Measurements from ENCODE around the gene PKDREJ.

The PKDREJ gene

GRCh38 chr22:46224044-46224897 is 38.9 kb downstream of the PKDREJ start:
- H3K36me3 ChIP-seq (ENCODE audit: insufficient read depth, low read length) = no peaks in the 10 kb centered on the region
- H3K9me3 ChIP-seq (ENCODE audit: control insufficient read depth, insufficient read depth, low read length) = no peaks in the 10 kb centered on the region
- H3K4me1 ChIP-seq (ENCODE audit: insufficient read depth, low read length) = no peaks in the 10 kb centered on the region
- no peak overlapping the region for H3K9ac ChIP-seq (ENCODE audit: low read depth, low read length)

GRCh38 chr22:46220921-46221320 is 42.2 kb downstream of the PKDREJ start:
- H3K9me3 ChIP-seq (ENCODE audit: control insufficient read depth, insufficient read depth, low read length) = no peaks in the 10 kb centered on the region
- no peaks in the 10 kb centered on the region for H3K36me3 ChIP-seq (ENCODE audit: insufficient read depth, low read length)
- no peak overlapping the region for H3K9ac ChIP-seq (ENCODE audit: low read depth, low read length)
- no peaks in the 10 kb centered on the region for H3K4me1 ChIP-seq (ENCODE audit: insufficient read depth, low read length)

- Histone ChIP-seq H3K4me1 (ENCODE audit: insufficient read depth, low read length) (no peaks in the 10 kb centered on the region), H3K9ac (ENCODE audit: low read depth, low read length) (no peak overlapping the region)
Measured at GRCh38 chr22:46219636-46220035, 43.5 kb downstream of the PKDREJ start.

GRCh38 chr22:46214616-46215015 is 48.5 kb downstream of the PKDREJ start:
- no peaks in the 10 kb centered on the region for H3K9me3 ChIP-seq (ENCODE audit: control insufficient read depth, insufficient read depth, low read length)
- H3K36me3 ChIP-seq (ENCODE audit: insufficient read depth, low read length) = no peaks in the 10 kb centered on the region
- no peaks in the 10 kb centered on the region for H3K4me1 ChIP-seq (ENCODE audit: insufficient read depth, low read length)
- H3K9ac ChIP-seq (ENCODE audit: low read depth, low read length) = no peak overlapping the region

More at GRCh38 chr22:46219636-46220035, 43.5 kb downstream of the PKDREJ start:
- Histone ChIP-seq H3K9me3 (ENCODE audit: control insufficient read depth, insufficient read depth, low read length) (no peaks in the 10 kb centered on the region), H3K36me3 (ENCODE audit: insufficient read depth, low read length) (no peaks in the 10 kb centered on the region)

GRCh38 chr22:46214149-46214548 is 49.0 kb downstream of the PKDREJ start:
- no peak overlapping the region for H3K9ac ChIP-seq (ENCODE audit: low read depth, low read length)
- no peaks in the 10 kb centered on the region; the same call in 1 of the 2 replicates for H3K9me3 ChIP-seq (ENCODE audit: control insufficient read depth, insufficient read depth, low read length)

GRCh38 chr22:46213052-46213451 is 50.1 kb downstream of the PKDREJ start:
- H3K36me3 ChIP-seq (ENCODE audit: insufficient read depth, low read length) = no peaks in the 10 kb centered on the region

More at GRCh38 chr22:46214149-46214548, 49.0 kb downstream of the PKDREJ start:
- H3K4me1 ChIP-seq (ENCODE audit: insufficient read depth, low read length) = no peaks in the 10 kb centered on the region
- no peaks in the 10 kb centered on the region for H3K36me3 ChIP-seq (ENCODE audit: insufficient read depth, low read length)

GRCh38 chr22:46212195-46212594 is 50.9 kb downstream of the PKDREJ start:
- Histone ChIP-seq H3K4me1 (ENCODE audit: insufficient read depth, low read length) (no peaks in the 10 kb centered on the region), H3K9ac (ENCODE audit: low read depth, low read length) (no peak overlapping the region), H3K9me3 (ENCODE audit: control insufficient read depth, insufficient read depth, low read length) (no peaks in the 10 kb centered on the region; the same call in 1 of the 2 replicates), H3K36me3 (ENCODE audit: insufficient read depth, low read length) (no peaks in the 10 kb centered on the region)

More at GRCh38 chr22:46213052-46213451, 50.1 kb downstream of the PKDREJ start:
- no peaks in the 10 kb centered on the region for H3K4me1 ChIP-seq (ENCODE audit: insufficient read depth, low read length)
- no peaks in the 10 kb centered on the region; the same call in 1 of the 2 replicates for H3K9me3 ChIP-seq (ENCODE audit: control insufficient read depth, insufficient read depth, low read length)
- no peak overlapping the region for H3K9ac ChIP-seq (ENCODE audit: low read depth, low read length)

- no peak overlapping the region for H3K9ac ChIP-seq (ENCODE audit: low read depth, low read length)
- no peaks in the 10 kb centered on the region; the same call in 1 of the 2 replicates for H3K9me3 ChIP-seq (ENCODE audit: control insufficient read depth, insufficient read depth, low read length)
- H3K36me3 ChIP-seq (ENCODE audit: insufficient read depth, low read length) = no peaks in the 10 kb centered on the region
- no peaks in the 10 kb centered on the region for H3K4me1 ChIP-seq (ENCODE audit: insufficient read depth, low read length)
Measured at GRCh38 chr22:46209262-46209661, 53.9 kb downstream of the PKDREJ start.

All from ES-I3 (cell line).